PFSK-1 (cell line): Measurements from ENCODE around the gene DUSP16.

Source experiments
- FOXP2 ChIP-seq: optimal IDR thresholded peaks from 2 replicates; pipeline ENCODE3; 2011; ENCODE audit warnings: borderline replicate concordance, control low read depth, inconsistent platforms; ENCODE audit not compliant: insufficient read depth; ENCODE audit errors: extremely low read length, extremely low read depth
- POLR2AphosphoS5 ChIP-seq: IDR thresholded peaks from 2 replicates; pipeline ENCODE4 v1.6.1; 2012; ENCODE audit warnings: low read depth, mild to moderate bottlenecking, control low read depth, low read length, moderate library complexity
- SIN3A ChIP-seq: IDR thresholded peaks from 2 replicates; pipeline ENCODE4 v1.6.1; 2012; ENCODE audit warnings: mild to moderate bottlenecking, low read length, moderate library complexity, borderline replicate concordance; ENCODE audit not compliant: insufficient read depth
- TAF1 ChIP-seq: IDR thresholded peaks from 2 replicates; pipeline ENCODE4 v1.6.1; 2012; ENCODE audit warnings: low read length, control low read depth, borderline replicate concordance; ENCODE audit not compliant: insufficient read depth
- TF ChIP-seq, protein P1 (sequence below), 2 experiments: IDR thresholded peaks; 2 replicates each; pipeline versions ENCODE4 v1.6.1 to v1.8.0; 2011 to 2012; ENCODE audit warnings: low read depth in 2 of 2, low read length in 2 of 2, control low read depth in 1 of 2, inconsistent platforms in 1 of 2, mild to moderate bottlenecking in 1 of 2, moderate library complexity in 1 of 2; ENCODE audit not compliant: insufficient read depth in 1 of 2

Gene DUSP16

DNA sequence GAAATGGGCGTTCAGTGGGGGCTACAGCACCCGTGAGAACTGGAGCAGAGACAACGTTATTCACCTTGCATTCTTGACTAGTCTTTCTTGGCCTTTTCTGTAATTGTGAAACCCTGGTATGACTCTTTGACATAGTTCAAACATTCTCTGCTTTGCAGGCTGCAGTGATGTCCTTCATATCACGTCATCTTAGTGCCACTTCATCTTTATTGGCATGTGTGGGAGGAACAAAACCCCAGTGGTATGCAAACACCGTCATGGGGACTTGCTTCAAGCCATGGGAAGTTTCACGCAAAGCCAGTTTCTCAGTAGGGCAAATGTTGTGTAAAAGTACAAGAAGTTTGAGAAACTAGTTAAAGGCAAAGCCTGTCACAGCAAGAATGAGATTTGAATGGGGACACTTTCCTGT is 20.2 kb upstream of the DUSP16 start:
- TF ChIP-seq TAF1 = no peak

DNA sequence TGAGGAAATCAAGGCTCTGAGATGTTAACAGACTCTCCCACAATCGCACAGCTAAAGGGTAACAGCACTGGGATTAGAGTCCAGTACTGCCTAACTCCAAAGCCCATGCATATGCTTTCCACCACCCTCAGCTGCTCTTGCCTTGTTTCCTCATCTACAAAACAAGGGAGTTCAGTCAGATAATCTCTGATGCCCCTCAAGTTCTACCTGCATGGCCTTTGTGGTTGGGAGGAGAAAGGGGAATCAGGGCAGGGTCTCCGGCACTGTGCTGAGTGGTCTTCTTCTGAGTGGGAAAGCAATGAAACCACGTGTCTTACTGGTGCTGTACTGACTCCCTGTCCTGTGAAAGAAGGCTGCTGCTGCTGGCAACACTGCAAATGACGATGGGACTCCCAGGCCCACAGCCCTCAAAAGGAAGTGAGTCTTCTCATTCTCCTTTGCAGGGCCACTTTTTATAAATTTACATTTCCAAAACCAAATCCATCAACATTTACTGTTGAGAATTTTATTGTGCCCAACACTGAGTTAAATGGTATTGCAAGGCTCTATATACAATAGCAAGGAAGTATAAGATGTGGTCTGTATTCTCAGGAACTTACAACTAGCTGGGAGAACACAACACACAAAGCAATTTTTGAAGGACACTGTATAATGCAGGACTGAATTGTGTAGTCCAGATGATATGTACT is 19.7 kb upstream of the DUSP16 start:
- TF ChIP-seq FOXP2 = no peak
- no peak for TF ChIP-seq TAF1
- TF ChIP-seq, protein P1, sequence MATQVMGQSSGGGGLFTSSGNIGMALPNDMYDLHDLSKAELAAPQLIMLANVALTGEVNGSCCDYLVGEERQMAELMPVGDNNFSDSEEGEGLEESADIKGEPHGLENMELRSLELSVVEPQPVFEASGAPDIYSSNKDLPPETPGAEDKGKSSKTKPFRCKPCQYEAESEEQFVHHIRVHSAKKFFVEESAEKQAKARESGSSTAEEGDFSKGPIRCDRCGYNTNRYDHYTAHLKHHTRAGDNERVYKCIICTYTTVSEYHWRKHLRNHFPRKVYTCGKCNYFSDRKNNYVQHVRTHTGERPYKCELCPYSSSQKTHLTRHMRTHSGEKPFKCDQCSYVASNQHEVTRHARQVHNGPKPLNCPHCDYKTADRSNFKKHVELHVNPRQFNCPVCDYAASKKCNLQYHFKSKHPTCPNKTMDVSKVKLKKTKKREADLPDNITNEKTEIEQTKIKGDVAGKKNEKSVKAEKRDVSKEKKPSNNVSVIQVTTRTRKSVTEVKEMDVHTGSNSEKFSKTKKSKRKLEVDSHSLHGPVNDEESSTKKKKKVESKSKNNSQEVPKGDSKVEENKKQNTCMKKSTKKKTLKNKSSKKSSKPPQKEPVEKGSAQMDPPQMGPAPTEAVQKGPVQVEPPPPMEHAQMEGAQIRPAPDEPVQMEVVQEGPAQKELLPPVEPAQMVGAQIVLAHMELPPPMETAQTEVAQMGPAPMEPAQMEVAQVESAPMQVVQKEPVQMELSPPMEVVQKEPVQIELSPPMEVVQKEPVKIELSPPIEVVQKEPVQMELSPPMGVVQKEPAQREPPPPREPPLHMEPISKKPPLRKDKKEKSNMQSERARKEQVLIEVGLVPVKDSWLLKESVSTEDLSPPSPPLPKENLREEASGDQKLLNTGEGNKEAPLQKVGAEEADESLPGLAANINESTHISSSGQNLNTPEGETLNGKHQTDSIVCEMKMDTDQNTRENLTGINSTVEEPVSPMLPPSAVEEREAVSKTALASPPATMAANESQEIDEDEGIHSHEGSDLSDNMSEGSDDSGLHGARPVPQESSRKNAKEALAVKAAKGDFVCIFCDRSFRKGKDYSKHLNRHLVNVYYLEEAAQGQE (IDR thresholded peaks at IDR 0.05; ENCODE audit: insufficient read depth in 1 of 2, low read depth in 2 of 2, low read length in 2 of 2) = no peak
- no peak for TF ChIP-seq SIN3A

DNA sequence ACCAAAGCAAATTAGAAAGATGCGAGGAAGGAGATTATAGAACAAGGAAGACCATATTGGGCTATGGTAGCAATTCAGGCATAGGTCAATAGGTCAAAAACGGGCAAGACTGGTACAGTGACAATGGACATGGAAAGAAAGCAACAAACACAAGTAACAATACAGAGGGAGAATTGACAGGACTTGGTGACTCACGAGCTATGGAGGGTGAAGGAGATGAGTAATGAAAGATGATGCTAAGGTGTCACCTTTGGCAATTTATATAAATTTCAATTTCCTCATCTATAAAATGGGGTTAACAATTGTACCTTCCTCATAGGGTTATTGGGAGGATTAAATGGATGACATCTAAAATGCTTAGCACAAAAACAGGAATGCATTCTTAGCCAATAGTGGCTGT is 15.1 kb upstream of the DUSP16 start:
- TF ChIP-seq FOXP2 = no peak
- TF ChIP-seq SIN3A = no peak
- no peak for TF ChIP-seq TAF1
- no peak for TF ChIP-seq POLR2AphosphoS5
- TF ChIP-seq, protein P1 (IDR thresholded peaks at IDR 0.05; ENCODE audit: insufficient read depth in 1 of 2, low read depth in 2 of 2, low read length in 2 of 2) = no peak

DNA sequence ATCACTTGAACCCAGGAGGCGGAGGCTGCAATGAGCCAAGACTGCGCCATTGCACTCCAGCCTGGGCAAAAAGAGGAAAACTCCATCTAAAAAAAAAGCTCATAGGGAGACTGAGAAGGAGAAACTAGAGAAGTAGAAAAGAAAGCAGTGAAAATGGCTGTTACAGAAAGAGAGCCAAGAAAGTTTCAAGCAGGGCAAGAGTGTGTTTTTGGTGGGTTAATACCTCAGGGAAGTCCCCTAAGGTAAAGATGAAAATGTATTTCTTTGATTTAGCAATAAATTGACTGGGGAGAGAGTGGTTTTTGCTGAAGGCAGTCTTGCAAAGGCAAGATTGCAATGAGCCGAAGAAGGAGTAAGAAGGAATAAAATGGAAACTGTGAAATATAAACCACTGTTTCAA is 10.0 kb upstream of the DUSP16 start:
- TF ChIP-seq, protein P1 (IDR thresholded peaks at IDR 0.05; ENCODE audit: insufficient read depth in 1 of 2, low read depth in 2 of 2, low read length in 2 of 2) = no peak
- TF ChIP-seq TAF1 (no peak), FOXP2 (no peak), SIN3A (no peak), POLR2AphosphoS5 (no peak)

DNA sequence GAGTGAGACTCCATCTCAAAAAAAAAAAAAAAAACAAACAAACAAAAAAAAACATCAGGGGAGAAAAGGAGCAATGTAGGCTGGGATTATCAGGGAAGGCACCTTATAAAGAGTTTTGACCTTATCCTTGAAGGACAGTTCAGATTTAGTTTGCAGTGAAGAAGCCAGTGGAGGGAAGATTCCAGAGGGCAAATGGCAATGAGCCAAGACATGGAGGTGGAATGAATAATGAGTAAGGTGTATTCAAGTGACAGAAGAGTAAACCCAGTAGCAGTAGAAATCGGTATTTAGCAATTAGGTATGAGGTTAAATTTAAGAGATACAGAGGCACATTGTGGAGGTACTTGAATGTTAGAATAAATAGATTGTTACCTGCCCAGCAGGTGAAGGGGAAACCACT is 2.2 kb upstream of the DUSP16 start:
- TF ChIP-seq SIN3A (no peak), TAF1 (no peak), FOXP2 (no peak), POLR2AphosphoS5 (no peak)
- TF ChIP-seq, protein P1 (IDR thresholded peaks at IDR 0.05; ENCODE audit: insufficient read depth in 1 of 2, low read depth in 2 of 2, low read length in 2 of 2) = no peak
